K562 (cell line): ENCODE measurements around the gene SPNS2. TPM values are rescaled to one million over a fixed set of nuclear protein-coding genes. Genes with fewer than 3 reads are reported as not detected.

Experiments used
- ATAC-seq: fragments of 200-7000 bp; cut with Tn5 transposase; 3 replicates; pipeline ENCODE4 v1.9.1; 2020; ENCODE audit warnings: moderate library complexity
- BruUV-seq: library from RNA; stranded (reverse); fragments of 400-500 nt; replicated peaks from 2 replicates; lab custom pipeline; 2021; lab: Mats Ljungman, UMichigan
- CTCF ChIA-PET: fragments of 300-600 bp; formaldehyde crosslinking; extraction: SDS; loops from one replicate; lab custom pipeline; 2021; ENCODE audit warnings: low intra/inter-chr PET ratio; lab: Yijun Ruan, JAX
- POLR2A ChIA-PET: fragments of 300-600, 350-650 bp; sonication (Branson Sonifier 250); formaldehyde crosslinking; extraction: SDS; loops from one replicate; lab custom pipeline; 2021; ENCODE audit warnings: antibody characterized with exemption, inconsistent platforms; lab: Yijun Ruan, JAX
- DNase-seq, 4 experiments: peaks; one replicate each; pipeline versions ENCODE4 v3.0.0 to v3.0.0-alpha.2; 2011 to 2018; ENCODE audit warnings: low spot score in 3 of 4, mixed read lengths in 3 of 4; ENCODE audit errors: extremely low read depth in 1 of 4
- FAIRE-seq: peaks from 2 replicates; lab custom pipeline; 2011; peaks lifted over from hg19 to GRCh38; lab: Jason Lieb, UNC
- H2AFZ ChIP-seq: 2 replicates; pipeline ENCODE4 v1.6.0; 2011; ENCODE audit warnings: low read depth, low read length, control low read depth, inconsistent platforms
- H3K27ac ChIP-seq: fragments of 200-600 bp; 3 replicates; pipeline ENCODE4 v1.8.0; 2011; ENCODE audit warnings: low read depth, mild to moderate bottlenecking, control low read depth, inconsistent platforms, low read length, moderate library complexity, mixed read lengths; ENCODE audit errors: extremely low read depth
- H3K27me3 ChIP-seq, 2 experiments: fragments of 300-600 bp in 1 of 2; 2 replicates in 1 of 2; 3 replicates in 1 of 2; pipeline versions ENCODE4 v1.6.0 to v1.8.0; 2011; ENCODE audit warnings: inconsistent platforms in 2 of 2, low read length in 2 of 2, mild to moderate bottlenecking in 1 of 2, mixed read lengths in 1 of 2, moderate library complexity in 1 of 2; ENCODE audit not compliant: control insufficient read depth in 2 of 2, insufficient read depth in 2 of 2
- H3K36me3 ChIP-seq: fragments of 300-600 bp; 3 replicates; pipeline ENCODE4 v1.8.0; 2011; ENCODE audit warnings: mild to moderate bottlenecking, low read length, inconsistent platforms; ENCODE audit not compliant: control insufficient read depth, insufficient read depth
- H3K4me1 ChIP-seq, 2 experiments: fragments of 200-600 bp in 1 of 2; replicated peaks in 1 of 2; 2 replicates in 1 of 2; 3 replicates in 1 of 2; pipeline versions ENCODE4 v1.5.1 to v1.8.0; 2011; ENCODE audit warnings: inconsistent platforms in 2 of 2, low read length in 2 of 2, mild to moderate bottlenecking in 1 of 2, mixed read lengths in 1 of 2, moderate library complexity in 1 of 2; ENCODE audit not compliant: control insufficient read depth in 2 of 2, insufficient read depth in 2 of 2
- H3K4me2 ChIP-seq: 2 replicates; pipeline ENCODE4 v1.6.1; 2011; ENCODE audit warnings: low read length, control low read depth, inconsistent platforms, mixed read lengths; ENCODE audit not compliant: insufficient read depth
- H3K4me3 ChIP-seq: fragments of 200-600 bp; sonication (generic), shearing (Covaris generic); 2 replicates; pipeline ENCODE4 v1.5.1; 2016; ENCODE audit warnings: control low read depth, inconsistent platforms
- H3K79me2 ChIP-seq: fragments of 200-600 bp; 3 replicates; pipeline ENCODE4 v1.8.0; 2011; ENCODE audit warnings: low read length, inconsistent platforms; ENCODE audit not compliant: control insufficient read depth, insufficient read depth
- H3K9ac ChIP-seq, 2 experiments: 2 replicates each; pipeline versions ENCODE4 v1.6.0 to v1.6.1; 2011; ENCODE audit warnings: low read depth in 2 of 2, low read length in 2 of 2, control low read depth in 1 of 2, inconsistent platforms in 1 of 2, mild to moderate bottlenecking in 1 of 2, mixed read lengths in 1 of 2; ENCODE audit not compliant: insufficient read depth in 1 of 2
- H3K9me1 ChIP-seq: one replicate; pipeline ENCODE4 v1.6.0; 2011; ENCODE audit warnings: inconsistent platforms, mild to moderate bottlenecking, low read length, moderate library complexity; ENCODE audit not compliant: control insufficient read depth, insufficient read depth
- H3K9me3 ChIP-seq: replicated peaks from 2 replicates; pipeline ENCODE4 v1.5.1; 2011; ENCODE audit warnings: low read depth, low read length, inconsistent platforms; ENCODE audit not compliant: control insufficient read depth, insufficient read depth
- H4K20me1 ChIP-seq: replicated peaks from 2 replicates; pipeline ENCODE4 v1.6.1; 2011; ENCODE audit warnings: low read length, inconsistent platforms, mixed read lengths; ENCODE audit not compliant: control insufficient read depth, insufficient read depth
- KHSRP ChIP-seq: fragments of 450-650 bp; IDR thresholded peaks from 2 replicates; pipeline ENCODE4 v1.6.1; 2017
- KLF6 ChIP-seq: fragments of 250-450 bp; sonication (Bioruptor Pico); IDR thresholded peaks from 2 replicates; pipeline ENCODE4 v1.4.0; 2020; ENCODE audit warnings: mild to moderate bottlenecking, moderate library complexity, borderline replicate concordance
- RB1 ChIP-seq: fragments of 450-650 bp; IDR thresholded peaks from 2 replicates; pipeline ENCODE4 v1.6.1; 2017; ENCODE audit warnings: low read depth, mild to moderate bottlenecking
- ZNF232 ChIP-seq: sonication (generic); formaldehyde crosslinking; IDR thresholded peaks from 2 replicates; pipeline ENCODE4 v1.8.0; 2022; ENCODE audit warnings: mild to moderate bottlenecking, missing genetic modification reagents
- ZNF830 ChIP-seq: fragments of 250-450 bp; sonication (Bioruptor Pico); IDR thresholded peaks from 2 replicates; pipeline ENCODE4 v1.5.0; 2021; ENCODE audit warnings: mild to moderate bottlenecking
- WGBS: fragments of 100-300 bp; shearing (Covaris generic); methylation state at CpG from one replicate; pipeline ENCODE4 v1.1.6; 2016; ENCODE audit warnings: low coverage, mixed read lengths; ENCODE audit not compliant: insufficient coverage; ENCODE audit errors: missing lambda C conversion rate; 5-methylcytosine and 5-hydroxymethylcytosine counted together
- in situ Hi-C: fragments of 300-500 bp; cut with MboI; formaldehyde crosslinking; loops from 4 replicates; pipeline ENCODE4 v1.15.0; 2018; ENCODE audit warnings: inconsistent platforms, mixed read lengths
- intact Hi-C: fragments of 100-400 bp; cut with micrococcal nuclease; formaldehyde crosslinking; loops from 2 replicates; pipeline ENCODE4 v1.14.2; 2022
- polyA plus RNA-seq, 8 experiments: library from polyadenylated mRNA; depleted of rRNA in 4 of 8; stranded (reverse) in 5 of 8; unstranded in 3 of 8; fragments of >200 nt; fragmentation: Nextera tagmentation in 2 of 8; fragmentation: Illumina TruSeq in 1 of 8; extraction: Ambion mirVana in 2 of 8; extraction: Trizol in 1 of 8; gene quantifications; 2 replicates each; pipeline versions ENCODE4 v1.2.1 to v1.2.3, GENCODE V29; 2011 to 2014; ENCODE audit warnings: inconsistent platforms in 1 of 8, missing spikeins in 1 of 8
- total RNA-seq, 7 experiments: library from RNA; depleted of rRNA in 6 of 7; stranded (reverse); fragments of >200 nt in 6 of 7; fragmentation: Illumina TruSeq in 2 of 7; extraction: Trizol in 2 of 7; gene quantifications; 2 replicates each; pipeline versions ENCODE4 v1.2.1 to v1.2.3, GENCODE V29; 2011 to 2021; ENCODE audit warnings: low replicate concordance in 1 of 7
- TF ChIP-seq, protein P1 (sequence below): fragments of 250-450 bp; sonication (Bioruptor Pico); IDR thresholded peaks from 2 replicates; pipeline ENCODE4 v1.5.1; 2021; ENCODE audit warnings: mild to moderate bottlenecking
- TF ChIP-seq, protein P2 (sequence below), 2 experiments: fragments of 450-650 bp in 1 of 2; sonication (generic) in 1 of 2; formaldehyde crosslinking in 1 of 2; IDR thresholded peaks in 1 of 2; conservative IDR thresholded peaks in 1 of 2; 2 replicates each; pipeline versions ENCODE4 v1.6.1 to v1.8.1; 2016 to 2023; ENCODE audit warnings: mild to moderate bottlenecking in 2 of 2, moderate library complexity in 2 of 2, inconsistent platforms in 1 of 2, missing genetic modification reagents in 1 of 2
- TF ChIP-seq, protein P3 (sequence below): fragments of 450-650 bp; IDR thresholded peaks from 2 replicates; pipeline ENCODE4 v1.6.1; 2016; ENCODE audit warnings: mild to moderate bottlenecking
- TF ChIP-seq, protein P4 (sequence below): sonication (generic); formaldehyde crosslinking; IDR thresholded peaks from 2 replicates; pipeline ENCODE4 v1.8.1; 2023; ENCODE audit warnings: missing genetic modification reagents, mild to moderate bottlenecking, borderline replicate concordance

SPNS2 gene
- total and polyA plus RNA-seq, 9 of the 15 experiments (the other 6 are each of a cell fraction or from before 2014, with no cell fraction given), result 0.06 TPM; not detected in 8

DNA sequence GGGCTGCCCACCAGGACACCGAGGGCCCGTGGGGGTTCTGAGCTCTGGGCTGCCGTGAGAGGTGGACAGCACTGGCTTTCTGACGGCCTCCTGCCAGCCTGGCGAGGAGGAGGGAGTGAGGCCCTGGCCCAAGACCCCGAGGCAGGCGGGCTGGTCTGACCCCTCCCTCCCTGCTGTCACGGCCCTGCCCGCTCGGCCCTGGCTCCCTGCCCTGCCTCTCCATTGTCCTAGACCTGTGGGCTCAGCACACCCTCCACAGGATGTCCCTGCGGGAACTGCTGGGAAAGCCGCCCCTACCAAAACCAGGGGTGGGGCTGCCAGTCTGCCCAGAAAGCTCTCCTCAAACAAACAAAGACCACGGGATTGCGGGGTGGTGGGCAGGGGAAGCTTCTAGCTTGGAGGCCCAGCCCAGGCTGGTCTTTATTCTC is 20.7 kb downstream of the SPNS2 start (continued):
- TF ChIP-seq, protein P1, sequence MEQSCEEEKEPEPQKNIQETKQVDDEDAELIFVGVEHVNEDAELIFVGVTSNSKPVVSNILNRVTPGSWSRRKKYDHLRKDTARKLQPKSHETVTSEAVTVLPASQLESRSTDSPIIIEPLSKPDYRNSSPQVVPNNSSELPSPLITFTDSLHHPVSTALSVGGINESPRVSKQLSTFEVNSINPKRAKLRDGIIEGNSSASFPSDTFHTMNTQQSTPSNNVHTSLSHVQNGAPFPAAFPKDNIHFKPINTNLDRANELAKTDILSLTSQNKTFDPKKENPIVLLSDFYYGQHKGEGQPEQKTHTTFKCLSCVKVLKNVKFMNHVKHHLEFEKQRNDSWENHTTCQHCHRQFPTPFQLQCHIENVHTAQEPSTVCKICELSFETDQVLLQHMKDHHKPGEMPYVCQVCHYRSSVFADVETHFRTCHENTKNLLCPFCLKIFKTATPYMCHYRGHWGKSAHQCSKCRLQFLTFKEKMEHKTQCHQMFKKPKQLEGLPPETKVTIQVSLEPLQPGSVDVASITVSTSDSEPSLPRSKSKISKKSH (CRISPR knock-in tag), result no peak
- TF ChIP-seq RB1 (no peak), ZNF830 (no peak), ZNF232 (CRISPR knock-in tag) (no peak)
- TF ChIP-seq, protein P2, sequence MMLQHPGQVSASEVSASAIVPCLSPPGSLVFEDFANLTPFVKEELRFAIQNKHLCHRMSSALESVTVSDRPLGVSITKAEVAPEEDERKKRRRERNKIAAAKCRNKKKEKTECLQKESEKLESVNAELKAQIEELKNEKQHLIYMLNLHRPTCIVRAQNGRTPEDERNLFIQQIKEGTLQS (IDR thresholded peaks at IDR 0.05), result no peak
- TF ChIP-seq, protein P2 (CRISPR knock-in tag; conservative IDR thresholded peaks at IDR 0.05), result no peak
- TF ChIP-seq, all 486 proteins: peak for 0

DNA sequence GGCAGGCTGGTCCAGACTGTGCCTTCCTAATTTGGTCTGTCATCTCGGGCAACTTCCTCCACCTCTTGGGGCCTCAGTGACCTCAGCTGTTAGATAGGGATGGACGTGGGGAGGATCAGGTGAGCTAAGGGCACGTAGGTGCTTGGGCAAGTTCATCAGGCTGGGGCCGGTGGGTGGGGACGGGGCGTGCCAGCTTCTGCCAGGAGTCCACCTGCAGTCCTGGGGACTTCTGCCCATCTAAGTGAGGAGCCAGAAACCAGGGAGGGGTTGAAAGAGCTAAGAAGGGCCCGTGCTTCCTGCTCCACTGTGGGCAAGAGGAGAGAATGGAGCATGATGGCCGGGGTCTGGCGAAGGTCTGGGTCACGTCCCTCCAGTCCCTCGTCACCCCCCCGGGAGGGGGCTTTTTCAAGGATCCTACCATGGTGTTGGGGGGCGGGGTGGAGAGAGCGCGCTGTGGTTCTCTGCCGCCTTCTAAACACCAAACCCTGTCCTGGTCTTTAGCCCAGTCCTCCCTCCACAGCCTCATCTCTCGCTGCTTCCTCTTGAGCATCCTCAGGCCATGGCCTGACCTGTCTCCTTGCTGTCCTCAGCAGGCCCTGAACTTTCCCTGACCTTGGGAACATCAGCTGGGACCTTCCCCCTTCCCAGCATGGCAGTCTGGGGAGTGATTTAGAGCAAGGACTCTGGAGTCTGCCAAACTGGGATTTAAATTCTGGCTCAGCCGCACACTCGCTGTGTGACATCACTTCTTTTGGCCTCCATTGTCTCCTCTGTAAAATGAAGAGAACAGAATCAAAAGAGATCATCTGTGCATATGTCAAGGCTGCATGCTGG is 21.6 kb downstream of the SPNS2 start:
- WGBS, result 4% methylated on average over 8 of the region's 19 CpGs
- no peak overlapping the region for H3K4me2 ChIP-seq
- TF ChIP-seq, protein P3, sequence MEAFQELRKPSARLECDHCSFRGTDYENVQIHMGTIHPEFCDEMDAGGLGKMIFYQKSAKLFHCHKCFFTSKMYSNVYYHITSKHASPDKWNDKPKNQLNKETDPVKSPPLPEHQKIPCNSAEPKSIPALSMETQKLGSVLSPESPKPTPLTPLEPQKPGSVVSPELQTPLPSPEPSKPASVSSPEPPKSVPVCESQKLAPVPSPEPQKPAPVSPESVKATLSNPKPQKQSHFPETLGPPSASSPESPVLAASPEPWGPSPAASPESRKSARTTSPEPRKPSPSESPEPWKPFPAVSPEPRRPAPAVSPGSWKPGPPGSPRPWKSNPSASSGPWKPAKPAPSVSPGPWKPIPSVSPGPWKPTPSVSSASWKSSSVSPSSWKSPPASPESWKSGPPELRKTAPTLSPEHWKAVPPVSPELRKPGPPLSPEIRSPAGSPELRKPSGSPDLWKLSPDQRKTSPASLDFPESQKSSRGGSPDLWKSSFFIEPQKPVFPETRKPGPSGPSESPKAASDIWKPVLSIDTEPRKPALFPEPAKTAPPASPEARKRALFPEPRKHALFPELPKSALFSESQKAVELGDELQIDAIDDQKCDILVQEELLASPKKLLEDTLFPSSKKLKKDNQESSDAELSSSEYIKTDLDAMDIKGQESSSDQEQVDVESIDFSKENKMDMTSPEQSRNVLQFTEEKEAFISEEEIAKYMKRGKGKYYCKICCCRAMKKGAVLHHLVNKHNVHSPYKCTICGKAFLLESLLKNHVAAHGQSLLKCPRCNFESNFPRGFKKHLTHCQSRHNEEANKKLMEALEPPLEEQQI, result no peak
- TF ChIP-seq KHSRP (no peak), KLF6 (CRISPR knock-in tag) (no peak)
- TF ChIP-seq, protein P4, sequence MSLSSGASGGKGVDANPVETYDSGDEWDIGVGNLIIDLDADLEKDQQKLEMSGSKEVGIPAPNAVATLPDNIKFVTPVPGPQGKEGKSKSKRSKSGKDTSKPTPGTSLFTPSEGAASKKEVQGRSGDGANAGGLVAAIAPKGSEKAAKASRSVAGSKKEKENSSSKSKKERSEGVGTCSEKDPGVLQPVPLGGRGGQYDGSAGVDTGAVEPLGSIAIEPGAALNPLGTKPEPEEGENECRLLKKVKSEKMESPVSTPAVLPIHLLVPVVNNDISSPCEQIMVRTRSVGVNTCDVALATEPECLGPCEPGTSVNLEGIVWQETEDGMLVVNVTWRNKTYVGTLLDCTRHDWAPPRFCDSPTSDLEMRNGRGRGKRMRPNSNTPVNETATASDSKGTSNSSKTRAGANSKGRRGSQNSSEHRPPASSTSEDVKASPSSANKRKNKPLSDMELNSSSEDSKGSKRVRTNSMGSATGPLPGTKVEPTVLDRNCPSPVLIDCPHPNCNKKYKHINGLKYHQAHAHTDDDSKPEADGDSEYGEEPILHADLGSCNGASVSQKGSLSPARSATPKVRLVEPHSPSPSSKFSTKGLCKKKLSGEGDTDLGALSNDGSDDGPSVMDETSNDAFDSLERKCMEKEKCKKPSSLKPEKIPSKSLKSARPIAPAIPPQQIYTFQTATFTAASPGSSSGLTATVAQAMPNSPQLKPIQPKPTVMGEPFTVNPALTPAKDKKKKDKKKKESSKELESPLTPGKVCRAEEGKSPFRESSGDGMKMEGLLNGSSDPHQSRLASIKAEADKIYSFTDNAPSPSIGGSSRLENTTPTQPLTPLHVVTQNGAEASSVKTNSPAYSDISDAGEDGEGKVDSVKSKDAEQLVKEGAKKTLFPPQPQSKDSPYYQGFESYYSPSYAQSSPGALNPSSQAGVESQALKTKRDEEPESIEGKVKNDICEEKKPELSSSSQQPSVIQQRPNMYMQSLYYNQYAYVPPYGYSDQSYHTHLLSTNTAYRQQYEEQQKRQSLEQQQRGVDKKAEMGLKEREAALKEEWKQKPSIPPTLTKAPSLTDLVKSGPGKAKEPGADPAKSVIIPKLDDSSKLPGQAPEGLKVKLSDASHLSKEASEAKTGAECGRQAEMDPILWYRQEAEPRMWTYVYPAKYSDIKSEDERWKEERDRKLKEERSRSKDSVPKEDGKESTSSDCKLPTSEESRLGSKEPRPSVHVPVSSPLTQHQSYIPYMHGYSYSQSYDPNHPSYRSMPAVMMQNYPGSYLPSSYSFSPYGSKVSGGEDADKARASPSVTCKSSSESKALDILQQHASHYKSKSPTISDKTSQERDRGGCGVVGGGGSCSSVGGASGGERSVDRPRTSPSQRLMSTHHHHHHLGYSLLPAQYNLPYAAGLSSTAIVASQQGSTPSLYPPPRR, result no peak

More for the DNA sequence above, 21.6 kb downstream of the SPNS2 start:
- no peak for ATAC-seq
- intact Hi-C loops, result no loop called here
- BruUV-seq, result no TSS peak
- Histone ChIP-seq H3K4me3 (no peak overlapping the region), H3K79me2 (no peaks in the 10 kb centered on the region), H4K20me1 (0 out of 2 replicates have a peak, but pooled peaks cover 2% of the 10 kb centered on the region), H3K9ac (no peak overlapping the region), H3K9me3 (no peaks in the 10 kb centered on the region), H3K36me3 (no peaks in the 10 kb centered on the region), H3K4me1 (peaks cover 0 to 8% of the 10 kb centered on the region in 2 experiments; a peak in 2 of 5 replicates), H3K27me3 (peaks cover 13 to 62% of the 10 kb centered on the region in 2 experiments; a peak in 4 of 5 replicates), H3K27ac (no peak overlapping the region), H3K9me1 (no peaks in the 10 kb centered on the region), H2AFZ (no peak overlapping the region)
- ChIA-PET POLR2A (no interaction called here), CTCF (no interaction called here)
- DNase-seq, result no peak
- in situ Hi-C loops, result no loop called here
- FAIRE-seq, result no peak
